ENCODE results near the gene HDHD3.
"Not testable (repeated sequence)": the region's sequence is repeated elsewhere in the genome, so short reads cannot be mapped to it uniquely, and the experiment has no call there.

The HDHD3 gene, protein sequence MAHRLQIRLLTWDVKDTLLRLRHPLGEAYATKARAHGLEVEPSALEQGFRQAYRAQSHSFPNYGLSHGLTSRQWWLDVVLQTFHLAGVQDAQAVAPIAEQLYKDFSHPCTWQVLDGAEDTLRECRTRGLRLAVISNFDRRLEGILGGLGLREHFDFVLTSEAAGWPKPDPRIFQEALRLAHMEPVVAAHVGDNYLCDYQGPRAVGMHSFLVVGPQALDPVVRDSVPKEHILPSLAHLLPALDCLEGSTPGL

GRCh38 chr9:113376634-113377567 is at the start of gene HDHD3:
HDHD3 (minus strand) TSS chr9:113376986; CDS start chr9:113374354, 2,632 bp downstream.
- peak; percentile 22 for DNase-seq (ENCODE audit: low read depth, low spot score)

- DNase-seq (ENCODE audit: low read depth, low spot score): no peak
Measured at GRCh38 chr9:113425072-113425471, 48.3 kb upstream of the HDHD3 start.

DNA sequence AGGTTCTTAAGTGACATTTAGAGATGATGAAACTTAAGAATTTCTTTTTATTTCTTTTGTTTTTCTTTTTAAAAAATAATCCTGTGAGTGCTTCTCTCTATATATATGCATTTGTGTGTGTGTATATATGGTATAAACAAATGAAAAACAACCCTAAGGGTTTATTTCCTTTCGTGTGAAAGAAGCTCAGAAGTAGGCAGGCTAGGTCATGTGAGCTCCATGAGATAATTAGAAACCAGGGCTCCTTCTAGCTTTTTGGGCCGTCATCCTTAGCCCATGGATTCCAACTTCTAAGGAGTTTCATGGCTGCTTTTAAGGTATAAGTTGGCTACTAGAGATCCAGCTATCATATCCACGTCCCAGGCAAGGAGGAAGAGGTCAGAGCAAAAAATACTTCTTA is 44.9 kb upstream of the HDHD3 start:
- DNase-seq (ENCODE audit: low read depth, low spot score): no peak

DNA sequence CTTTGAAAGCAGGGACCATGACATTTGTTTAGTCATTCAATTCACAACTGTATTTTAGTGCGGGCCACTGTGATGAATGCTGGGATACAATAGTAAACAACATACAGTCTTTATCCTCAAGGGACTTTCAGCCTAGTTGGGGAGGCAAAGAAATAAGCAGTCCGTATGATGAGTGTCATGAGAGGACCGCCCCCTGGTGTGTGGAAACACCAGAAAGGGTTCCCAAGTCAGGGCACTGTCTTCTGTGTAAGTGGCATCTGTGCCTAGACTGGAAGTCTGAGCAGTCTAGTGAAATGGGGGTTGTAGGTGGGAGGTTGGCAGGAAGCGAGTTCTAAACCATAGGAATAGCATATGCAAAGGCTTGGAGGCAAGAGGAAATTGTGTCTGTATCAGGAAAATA is 40.6 kb upstream of the HDHD3 start:
- no peak for DNase-seq (ENCODE audit: low read depth, low spot score)

DNA sequence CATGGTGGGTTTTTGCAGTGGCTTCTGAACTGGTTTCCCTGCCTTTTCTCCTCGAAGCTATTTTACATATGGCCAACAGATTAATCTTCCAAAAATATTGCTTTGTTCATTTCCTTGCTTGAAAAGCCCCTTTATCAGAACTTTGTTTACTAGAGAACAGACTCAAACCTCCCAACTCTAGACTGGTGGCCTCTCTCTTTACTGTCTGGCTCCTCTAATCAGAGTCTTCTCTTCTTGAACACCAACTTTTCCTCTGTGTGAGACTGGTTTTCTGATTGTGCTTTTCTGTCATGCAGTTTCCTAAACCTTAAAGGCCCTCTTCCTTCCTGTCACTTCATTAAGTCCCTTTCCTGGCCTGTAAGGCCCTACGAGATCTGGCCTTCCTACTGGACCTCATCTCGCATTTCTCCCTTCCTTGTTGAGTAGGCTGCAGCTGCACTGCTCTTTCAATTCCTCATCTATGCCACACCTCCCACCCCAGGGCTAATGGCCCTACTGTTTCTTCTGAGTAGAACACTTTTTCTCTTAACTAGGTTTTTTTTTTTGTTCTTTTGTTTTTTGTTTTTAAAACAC is 39.4 kb upstream of the HDHD3 start:
- no peak for DNase-seq (ENCODE audit: low read depth, low spot score)

GRCh38 chr9:113410207-113410864 is 33.5 kb upstream of the HDHD3 start, which contains the start of the genes C9orf43 and POLE3:
C9orf43 (plus strand) TSS chr9:113410747; CDS start chr9:113413494, 2,747 bp downstream.
POLE3 (minus strand) TSS chr9:113410675; CDS start chr9:113410293, 382 bp downstream.
- peak; percentile 95 for DNase-seq (ENCODE audit: low read depth, low spot score)

DNA sequence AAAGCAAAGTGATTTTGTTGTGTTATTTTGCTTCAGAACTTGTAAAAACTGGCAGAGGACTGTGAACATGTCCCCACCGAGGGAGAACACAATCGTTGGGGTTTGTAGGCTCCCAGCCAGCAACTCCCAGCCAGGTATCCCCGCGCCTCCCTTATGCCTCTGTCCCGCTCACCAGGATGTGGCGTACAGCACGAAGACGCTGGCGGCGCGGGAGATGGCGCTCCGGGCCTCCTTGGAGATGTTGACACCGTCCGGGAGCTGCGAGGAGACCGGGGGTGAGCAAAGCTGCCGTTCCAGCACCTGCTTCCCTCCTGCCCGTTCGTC is 33.1 kb upstream of the HDHD3 start:
- DNase-seq (ENCODE audit: low read depth, low spot score): peak; percentile 20

DNA sequence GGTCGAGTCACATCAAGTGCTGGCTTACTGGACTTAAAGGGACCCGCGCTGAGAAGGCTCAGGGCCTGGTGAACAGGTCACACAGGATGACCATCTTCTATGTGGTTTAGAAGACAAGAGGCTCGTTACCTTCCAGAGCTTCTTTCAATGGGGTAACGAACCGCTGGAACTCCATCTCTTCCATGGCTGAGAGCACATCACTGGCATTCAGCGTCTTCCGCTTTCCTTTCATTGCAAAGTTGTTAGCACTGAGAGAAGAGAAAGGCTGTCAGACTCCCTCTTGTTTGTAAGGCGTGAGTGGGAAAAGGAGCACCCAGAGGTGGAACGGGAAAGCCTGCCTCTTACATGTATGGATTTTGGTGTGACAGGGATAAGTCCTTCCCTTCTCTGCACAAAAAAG is 32.7 kb upstream of the HDHD3 start:
- DNase-seq (ENCODE audit: low read depth, low spot score): no peak

DNA sequence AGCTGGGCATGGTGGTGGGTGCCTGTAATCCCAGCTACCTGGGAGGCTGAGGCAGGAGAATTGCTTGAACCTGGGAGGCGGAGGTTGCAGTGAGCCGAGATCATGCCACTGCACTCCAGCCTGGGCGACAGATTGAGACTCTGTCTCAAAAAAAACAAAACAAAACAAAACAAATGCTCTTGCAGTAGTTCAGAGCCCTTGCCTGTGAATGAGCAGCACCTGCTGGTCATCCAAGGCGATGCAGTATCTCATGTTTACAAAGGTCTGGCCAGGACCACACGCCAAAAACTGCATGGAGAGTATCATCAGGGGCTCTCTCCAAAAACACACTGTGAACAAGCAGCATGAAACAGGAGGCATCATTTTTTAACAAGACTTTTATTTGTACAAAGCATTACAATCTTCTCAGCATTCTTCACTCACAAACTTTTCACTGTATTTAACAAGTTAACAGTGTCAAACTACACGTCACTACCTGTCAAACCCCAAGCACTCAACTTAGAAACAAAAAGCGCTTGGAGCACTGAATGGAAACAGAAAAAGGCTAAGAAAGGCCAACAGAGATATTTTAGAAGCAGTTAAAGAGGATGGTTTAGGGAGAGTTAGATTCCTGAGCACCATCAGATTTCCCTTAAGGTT is 30.2 kb upstream of the HDHD3 start:
- not testable (repeated sequence) for DNase-seq (ENCODE audit: low read depth, low spot score)

DNA sequence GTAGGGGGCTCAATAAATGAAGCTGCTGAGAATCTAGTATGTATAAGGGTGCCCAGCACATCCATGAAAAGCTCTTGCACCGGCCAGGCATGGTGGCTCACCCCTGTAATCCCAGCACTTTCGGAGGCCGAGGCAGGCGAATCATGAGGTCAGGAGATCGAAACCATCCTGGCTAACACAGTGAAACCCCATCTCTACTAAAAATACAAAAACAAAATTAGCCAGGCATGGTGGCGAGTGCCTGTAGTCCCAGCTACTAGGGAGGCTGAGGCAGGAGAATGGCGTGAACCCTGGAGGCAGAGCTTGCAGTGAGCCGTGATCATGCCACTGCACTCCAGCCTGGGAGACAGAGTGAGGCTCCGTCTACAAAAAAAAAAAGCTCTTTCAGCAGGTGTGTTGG is 29.6 kb upstream of the HDHD3 start:
- not testable (repeated sequence) for DNase-seq (ENCODE audit: low read depth, low spot score)

- no peak for DNase-seq (ENCODE audit: low read depth, low spot score)
Measured at GRCh38 chr9:113403646-113404045, 26.9 kb upstream of the HDHD3 start.

GRCh38 chr9:113401027-113401792 is 24.4 kb upstream of the HDHD3 start, which contains the start of gene ALAD:
ALAD (minus strand) TSS chr9:113401284; CDS start chr9:113393559, 7,725 bp downstream.
- peak; percentile 95 for DNase-seq (ENCODE audit: low read depth, low spot score)

- no peak for DNase-seq (ENCODE audit: low read depth, low spot score)
Measured at GRCh38 chr9:113399646-113400200, 22.9 kb upstream of the HDHD3 start.

DNA sequence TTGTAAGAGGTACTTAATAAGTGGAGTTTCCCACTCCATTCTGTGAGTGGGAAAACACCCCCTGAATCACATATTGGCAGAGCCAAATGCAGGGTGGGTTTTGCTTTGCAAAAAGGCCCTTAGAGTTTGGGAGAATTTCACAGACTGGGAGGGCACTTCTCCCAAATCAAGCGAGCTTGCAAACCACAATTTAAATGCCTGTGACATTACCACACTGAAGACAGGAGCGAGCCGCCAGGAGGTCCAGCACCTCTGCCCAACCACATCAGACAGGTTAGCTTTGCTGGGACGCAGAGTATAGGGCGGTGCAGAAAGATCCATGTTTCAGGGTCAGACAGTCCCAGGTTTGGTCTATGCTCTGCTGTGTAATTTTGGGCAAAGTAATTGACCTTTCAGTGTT is 22.0 kb upstream of the HDHD3 start:
- DNase-seq (ENCODE audit: low read depth, low spot score): no peak

DNA sequence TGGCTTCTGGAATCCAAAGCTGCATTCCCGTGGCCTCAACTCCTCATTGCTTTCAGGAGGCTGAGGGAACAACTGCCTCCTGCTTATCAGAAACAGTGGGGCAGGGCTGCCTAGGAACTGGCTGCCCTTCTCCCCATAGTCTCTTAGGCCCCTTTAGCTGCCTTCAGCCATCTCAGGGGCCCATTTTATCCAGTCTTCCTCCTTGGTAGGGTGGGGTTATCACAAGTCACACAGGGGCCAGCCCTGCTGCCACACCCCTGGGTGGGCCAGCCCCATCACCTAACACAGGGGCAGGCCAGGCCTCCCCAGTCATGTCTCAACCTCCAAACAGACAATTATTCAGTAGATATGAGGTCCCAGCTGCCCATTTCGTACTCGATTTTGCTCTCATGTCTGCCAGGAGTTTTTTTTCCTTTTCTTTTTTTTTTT is 20.4 kb upstream of the HDHD3 start:
- no peak for DNase-seq (ENCODE audit: low read depth, low spot score)

- DNase-seq (ENCODE audit: low read depth, low spot score): no peak
Measured at GRCh38 chr9:113395000-113395861, 18.4 kb upstream of the HDHD3 start.

GRCh38 chr9:113393281-113393680 is 16.5 kb upstream of the HDHD3 start:
- no peak for DNase-seq (ENCODE audit: low read depth, low spot score)

DNA sequence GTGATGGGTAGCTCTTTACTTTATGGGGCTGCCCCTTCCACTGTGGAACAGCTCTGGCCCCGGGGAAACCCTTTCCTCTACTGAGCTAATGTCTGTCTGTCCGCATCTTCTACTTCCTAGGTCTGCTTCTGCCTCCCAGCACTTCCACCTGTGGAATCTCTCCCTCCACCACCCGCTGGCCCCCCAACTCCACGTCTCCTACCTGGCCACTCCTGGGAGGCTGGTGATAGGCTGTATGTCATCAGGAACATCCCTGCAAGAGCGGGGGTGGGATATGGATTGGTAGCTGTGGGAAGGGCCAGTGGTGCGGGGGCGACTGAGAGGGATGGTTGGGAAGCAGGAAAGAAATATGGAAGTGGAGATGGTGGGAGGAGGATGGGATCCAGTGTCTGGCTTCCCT is 15.1 kb upstream of the HDHD3 start:
- DNase-seq (ENCODE audit: low read depth, low spot score): no peak
